HTERT RPE-1 (cell line): ENCODE results near the gene DNHD1.

Experiments
- in situ Hi-C: fragments of 300-500 bp; cut with MboI; formaldehyde crosslinking; loops from 4 replicates; pipeline ENCODE4 v1.14.3; 2020; ENCODE audit warnings: low sequenced_read_pairs

Gene DNHD1, protein sequence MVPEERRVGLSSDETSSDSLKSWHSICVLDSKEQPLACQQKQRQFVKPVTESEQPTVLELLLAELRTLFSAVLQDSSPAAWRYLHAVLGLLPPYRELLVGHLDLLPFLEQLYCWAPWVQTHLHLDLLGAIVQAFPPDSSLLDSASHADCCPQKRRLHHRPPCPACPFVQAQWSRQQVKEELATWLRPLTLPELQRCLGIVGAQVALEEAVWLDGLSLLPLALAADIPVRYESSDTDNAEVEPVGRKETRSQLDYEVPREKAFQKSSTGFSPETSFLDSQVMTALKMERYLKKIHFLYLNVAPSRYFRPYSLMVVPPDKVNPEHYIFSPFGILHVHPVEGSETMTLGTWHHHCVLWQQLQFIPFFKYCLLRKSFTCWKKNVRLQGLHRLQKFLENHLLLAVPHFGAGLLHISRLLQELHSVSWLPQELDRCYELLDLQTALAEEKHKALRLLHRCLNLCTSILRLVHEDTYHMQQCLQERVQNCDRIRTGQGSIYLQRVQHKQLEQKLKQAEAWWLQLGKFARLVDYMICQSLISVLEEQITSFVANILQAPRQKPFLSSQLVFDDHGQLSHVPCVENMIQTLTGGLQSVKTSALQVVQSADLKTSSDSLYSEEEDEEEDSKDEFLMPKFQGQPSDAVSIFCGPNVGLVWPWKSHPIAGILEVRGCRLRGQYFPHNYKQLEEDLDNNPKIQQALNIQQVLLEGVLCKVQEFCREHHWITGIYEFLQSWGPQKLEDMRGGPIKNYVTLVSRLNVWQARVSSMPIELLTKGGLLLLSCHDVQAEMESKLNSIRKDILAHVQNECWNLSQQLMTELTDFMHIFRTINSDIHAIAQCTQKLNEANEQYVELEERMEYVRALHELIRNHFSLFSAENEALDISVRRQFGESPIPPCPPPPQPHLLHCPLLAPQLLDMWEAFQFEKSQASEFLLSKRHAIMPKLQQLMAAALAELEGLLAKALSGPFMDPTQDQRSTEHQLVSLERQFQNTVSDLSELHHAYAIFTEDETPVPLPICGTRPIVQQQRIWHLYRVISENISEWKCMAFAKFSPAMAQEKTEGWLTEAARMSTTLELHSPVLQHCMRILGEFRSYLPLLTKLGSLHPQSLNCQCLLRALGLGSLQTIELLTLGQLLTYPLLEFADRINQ (N-terminal part only)

DNA sequence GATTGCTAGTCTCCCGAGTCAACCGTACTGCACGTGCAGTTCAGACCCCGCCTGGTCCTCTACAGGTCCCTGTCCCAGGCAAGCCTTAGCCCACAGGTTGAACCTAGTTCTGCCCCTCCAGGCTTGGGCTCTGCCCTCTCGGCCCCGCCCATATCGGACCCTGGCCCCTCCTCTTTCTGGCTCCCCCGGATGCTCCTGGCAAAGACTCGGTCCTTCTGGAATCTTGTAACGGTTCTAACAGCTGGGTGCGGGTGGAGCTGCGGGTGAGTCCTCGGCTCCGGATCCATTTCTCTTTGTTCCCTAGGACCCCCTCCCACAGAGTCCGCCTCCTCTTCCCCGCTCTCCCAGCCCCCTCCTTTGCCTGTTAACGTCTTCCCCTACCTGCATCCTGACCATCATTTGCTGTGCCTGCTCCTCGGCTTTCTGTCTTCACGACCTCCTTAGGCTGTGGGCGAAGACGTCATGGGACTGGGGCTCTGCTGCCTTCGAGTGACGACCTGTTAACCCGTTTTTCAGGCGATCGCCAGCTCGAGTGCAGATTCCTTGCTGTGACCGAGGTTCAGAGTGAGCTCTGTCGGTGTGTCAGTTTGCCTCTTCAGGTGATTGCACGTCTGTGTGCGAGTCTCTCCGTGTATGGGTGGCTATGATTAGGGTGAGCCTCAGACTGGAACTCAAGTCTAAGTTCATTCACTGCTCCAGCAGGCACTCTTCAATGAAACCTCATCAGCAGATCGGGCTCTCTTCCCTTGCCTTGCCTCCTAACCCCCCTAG, at the start of gene DNHD1:
Gene DNHD1 (plus strand): TSS at position 212 of the 771 bp plus-strand sequence. CDS start 936 bp downstream, outside the sequence.
- in situ Hi-C loops: no loop called here

DNA sequence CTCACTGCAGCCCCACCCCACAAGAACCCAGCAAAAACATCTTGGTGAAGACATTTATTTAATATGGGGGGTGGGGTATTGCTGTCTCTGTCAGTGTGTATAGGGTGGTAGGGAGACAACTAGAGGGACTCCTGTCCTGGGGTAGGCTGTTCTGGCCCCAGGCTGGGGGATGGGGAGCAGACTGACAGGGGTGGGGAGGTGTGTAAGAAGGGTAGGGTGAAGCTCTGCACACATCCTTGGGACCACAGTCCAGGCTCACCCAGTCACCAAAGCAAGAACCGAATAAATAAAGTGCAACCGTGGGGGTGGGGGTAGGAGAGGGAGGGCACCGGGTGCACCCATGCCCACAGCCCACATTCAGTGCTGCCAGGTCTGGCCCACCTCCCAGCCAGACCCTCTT, 48.5 kb upstream of the DNHD1 start:
- in situ Hi-C loops: no loop called here

DNA sequence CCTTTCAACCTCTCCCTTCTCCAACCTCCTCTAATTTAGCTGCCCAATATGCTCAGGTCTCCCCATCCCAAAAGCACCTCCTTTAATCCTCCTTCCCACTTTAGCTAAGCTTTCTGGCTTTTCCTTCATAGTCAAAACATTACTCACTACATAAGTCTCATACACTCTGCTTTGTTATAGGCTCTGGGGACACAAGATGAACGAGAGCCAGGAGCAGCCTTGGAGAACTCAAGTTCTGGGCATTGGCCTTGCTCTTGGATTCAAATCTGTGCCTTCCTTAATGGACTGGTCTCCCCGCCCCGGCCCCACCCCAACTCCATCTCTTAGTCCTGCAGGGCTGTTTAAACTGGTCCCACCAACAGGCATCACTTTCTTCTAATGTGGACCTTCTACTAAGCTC, 44.9 kb upstream of the DNHD1 start:
- in situ Hi-C loops: no loop called here

DNA sequence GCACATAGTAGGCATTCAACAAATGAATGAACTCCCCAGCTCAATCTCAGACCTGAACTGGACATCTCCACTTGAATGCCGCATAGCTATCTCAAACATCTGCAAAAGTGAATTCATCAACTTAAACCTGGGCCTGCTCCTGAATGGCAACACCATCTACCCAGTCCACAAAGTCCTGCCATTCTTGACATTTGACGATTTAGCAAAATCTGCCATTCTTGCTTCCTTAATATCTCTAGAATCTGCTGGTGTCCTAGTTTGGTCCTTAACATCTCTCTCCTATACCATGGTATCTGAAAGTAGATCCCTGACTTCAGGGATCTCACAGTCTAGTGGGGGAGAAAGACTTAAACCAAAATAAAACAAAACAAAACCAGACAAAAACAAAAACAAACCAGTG, 43.9 kb upstream of the DNHD1 start:
- in situ Hi-C loops: no loop called here

DNA sequence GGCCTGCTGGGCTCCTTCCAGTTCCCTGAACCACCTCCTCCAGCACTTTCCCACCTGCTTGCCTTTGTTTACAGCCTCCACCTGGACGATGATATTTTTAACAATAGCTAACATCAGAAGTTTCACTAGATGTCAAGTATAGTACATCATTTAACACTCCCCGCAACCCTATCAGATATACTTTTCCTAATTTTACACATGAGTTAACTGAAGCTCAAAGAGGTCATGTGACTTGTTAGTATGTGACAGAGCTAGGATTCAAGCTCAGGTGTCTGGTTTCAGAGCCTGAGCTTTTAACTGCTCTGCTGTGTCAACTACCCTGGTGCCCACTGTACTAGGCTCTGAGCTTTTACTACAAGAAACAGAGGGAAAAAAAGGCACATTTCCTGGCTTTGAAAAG, 42.0 kb upstream of the DNHD1 start:
- in situ Hi-C loops: no loop called here

DNA sequence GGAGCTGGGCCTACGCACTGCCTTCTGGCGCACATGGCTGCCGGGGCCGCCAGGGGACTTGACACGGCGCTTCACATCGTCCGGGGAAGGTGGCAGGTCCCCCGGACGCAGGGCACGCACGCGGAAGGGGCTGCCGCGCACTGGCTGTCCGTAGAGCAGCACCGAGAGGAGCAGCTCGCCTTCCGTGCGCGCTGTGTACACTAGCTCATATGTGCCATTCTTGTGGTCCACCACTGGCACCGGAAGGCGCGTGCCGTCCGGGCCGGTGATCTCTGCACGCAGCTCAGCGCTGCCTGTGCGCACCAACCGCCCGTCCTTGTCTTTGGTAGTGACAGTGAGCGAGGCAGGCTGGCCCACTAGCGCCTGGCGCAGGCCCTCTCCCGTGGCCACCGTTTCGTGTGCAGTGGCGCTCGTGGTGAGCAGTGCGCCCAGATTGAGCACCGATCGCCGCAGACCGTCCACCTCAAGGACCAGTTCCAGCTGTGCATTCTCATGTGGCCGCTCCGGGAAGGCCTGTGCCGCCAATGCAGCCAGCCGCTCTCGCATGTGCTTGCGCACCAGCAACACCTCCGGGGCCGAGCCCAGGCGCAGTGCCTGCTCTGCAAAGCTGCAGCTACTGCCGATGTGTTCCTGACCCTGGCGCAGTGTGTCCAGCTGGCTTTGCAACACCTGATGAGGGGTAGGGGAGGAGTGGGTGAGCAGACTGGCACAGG, 40.6 kb upstream of the DNHD1 start:
- in situ Hi-C loops: no loop called here

- in situ Hi-C loops: no loop called here
These were observed 39.3 kb upstream of the DNHD1 start for GRCh38 chr11:6457581-6458320.

GRCh38 chr11:6458352-6459098, 38.6 kb upstream of the DNHD1 start:
- in situ Hi-C loops: no loop called here

GRCh38 chr11:6459099-6459450, 38.0 kb upstream of the DNHD1 start:
- in situ Hi-C loops: no loop called here

- in situ Hi-C loops: no loop called here
These were observed 28.2 kb upstream of the DNHD1 start for GRCh38 chr11:6468712-6469495.

GRCh38 chr11:6469599-6469998, 27.5 kb upstream of the DNHD1 start:
- in situ Hi-C loops: no loop called here

DNA sequence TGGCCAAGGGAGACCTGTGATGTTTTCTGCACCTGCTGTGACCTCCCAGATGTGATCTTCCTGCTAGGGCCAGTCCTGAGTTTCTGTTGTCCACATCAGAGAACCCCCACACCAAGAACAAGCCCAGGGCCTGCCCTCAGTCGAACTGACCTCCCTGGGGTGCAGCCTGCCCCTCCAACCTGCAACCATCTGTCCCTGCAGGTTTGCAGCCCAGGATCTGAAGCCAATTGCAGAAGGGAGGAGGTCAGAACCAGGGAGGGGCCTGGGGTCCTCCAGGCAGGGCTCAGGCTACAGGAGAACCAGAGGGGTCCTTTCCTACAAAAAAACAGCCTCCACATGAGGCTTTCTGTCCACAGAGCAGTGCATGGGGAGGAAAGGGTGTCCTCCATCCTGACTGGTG, 24.1 kb upstream of the DNHD1 start:
- in situ Hi-C loops: no loop called here

DNA sequence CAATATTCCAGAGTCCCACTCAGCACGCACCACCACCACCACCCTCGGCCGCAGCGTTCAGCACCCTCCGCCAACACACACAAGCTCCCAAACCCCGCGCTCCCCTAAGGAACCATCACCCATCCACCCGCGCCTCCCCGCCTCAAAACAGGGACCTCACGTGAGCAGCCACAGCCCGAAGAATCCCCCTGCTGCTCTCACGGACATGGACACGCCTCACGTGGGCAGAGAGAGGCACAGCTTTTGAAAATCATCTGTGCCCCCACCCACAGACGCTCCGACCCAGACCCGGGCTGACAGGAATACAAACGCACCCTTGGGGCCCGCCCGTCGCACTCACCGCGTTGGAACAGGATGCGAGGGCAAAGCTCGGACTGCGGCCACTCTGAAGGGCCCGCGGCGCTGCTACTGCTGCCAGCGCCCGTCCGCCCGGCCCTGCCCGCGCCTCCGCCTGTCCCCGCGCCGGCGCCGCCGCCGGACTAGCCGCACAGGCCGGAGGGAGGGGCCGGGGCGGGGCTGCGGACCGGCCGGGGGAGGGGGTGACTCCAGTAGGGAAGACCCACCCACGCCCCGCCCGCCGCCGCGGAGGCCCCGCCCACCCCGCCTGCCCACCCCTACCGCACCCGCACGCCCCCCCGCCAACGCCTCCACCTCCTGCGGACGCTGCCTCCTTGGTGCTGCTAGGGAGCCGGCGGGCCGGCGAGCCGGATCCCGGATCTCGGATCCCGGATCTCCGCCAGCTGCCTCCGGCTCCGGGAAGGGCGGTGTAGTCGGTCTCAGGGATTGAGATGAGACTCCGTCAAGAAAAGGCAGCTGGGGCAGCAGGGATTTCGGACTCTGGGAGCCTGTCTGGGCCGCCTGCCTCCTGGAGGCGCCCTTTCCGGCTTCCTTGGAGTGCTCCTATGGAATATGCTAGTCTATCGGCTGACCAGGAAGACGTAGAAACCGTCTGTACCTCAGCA, 23.3 kb upstream of the DNHD1 start, which contains the start of gene TRIM3:
Gene TRIM3 (minus strand): TSS at position 491 of the 962 bp plus-strand sequence. CDS start 8,246 bp downstream, outside the sequence.
- in situ Hi-C loops: no loop called here

GRCh38 chr11:6474413-6474792, 22.7 kb upstream of the DNHD1 start:
- in situ Hi-C loops: no loop called here

- in situ Hi-C loops: no loop called here
These were observed 22.1 kb upstream of the DNHD1 start for GRCh38 chr11:6474806-6475500.

DNA sequence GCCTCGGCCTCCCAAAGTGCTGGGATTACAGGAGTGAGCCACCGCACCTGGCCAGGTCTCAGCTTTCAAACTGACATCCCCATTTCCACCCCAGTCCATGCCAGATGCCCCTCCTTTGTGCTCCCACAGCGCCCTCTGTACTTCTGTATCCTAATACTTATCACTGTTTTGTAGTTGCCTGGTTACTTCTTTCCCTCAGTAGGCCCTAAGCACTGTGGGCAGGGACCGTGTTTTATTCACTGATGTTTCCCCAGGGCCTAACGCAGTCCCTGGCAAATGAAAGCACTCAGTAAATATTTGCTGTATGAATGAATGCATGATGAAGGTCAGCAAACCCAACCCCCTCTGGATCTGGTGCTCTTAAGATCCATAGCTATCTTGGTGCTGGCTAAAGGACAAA, 21.1 kb upstream of the DNHD1 start:
- in situ Hi-C loops: no loop called here
